ENCODE measurements around the gene RTN1.
A peak's percentile ranks its signal among the peaks of the same experiment; 100 is the strongest.

Gene RTN1

DNA sequence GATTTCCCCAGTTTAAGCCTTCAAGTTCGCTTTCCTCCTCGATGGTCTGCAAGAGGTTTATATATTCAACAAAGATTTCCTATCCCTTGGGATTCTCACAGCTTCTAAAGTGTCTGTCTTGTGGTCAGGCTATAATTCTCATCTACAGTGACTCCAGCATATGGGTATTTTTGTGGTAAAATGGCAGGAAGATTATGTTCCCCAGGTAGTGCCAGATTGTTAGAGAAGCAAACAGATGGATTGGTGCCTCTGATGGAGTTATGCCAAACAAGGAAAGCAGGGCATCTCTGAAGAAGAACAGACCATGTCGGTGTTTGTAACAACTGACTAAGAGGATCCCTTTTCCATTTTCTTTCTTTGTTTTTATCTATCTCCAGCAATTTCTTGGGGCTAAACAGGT lies 288.4 kb downstream of the RTN1 start:
- Histone ChIP-seq H3K9me2 (ENCODE audit: low read depth, low read length) (no peaks in the 10 kb centered on the region), H3F3A (ENCODE audit: insufficient read depth, low read length) (no peaks in the 10 kb centered on the region), H3K9me3 (ENCODE audit: low read length) (no peaks in the 10 kb centered on the region), H3K79me2 (ENCODE audit: insufficient read depth, low read length) (no peaks in the 10 kb centered on the region), H3K36me3 (ENCODE audit: insufficient read depth, low read length) (no peaks in the 10 kb centered on the region), H3K4me1 (ENCODE audit: insufficient read depth, low read length, severe bottlenecking) (no peaks in the 10 kb centered on the region), H3K4me3 (ENCODE audit: low read depth, low read length, poor library complexity, severe bottlenecking) (no peak overlapping the region), H4K20me1 (ENCODE audit: insufficient read depth, low read length) (no peaks in the 10 kb centered on the region), H3K27ac (ENCODE audit: low read depth, low read length, poor library complexity, severe bottlenecking) (no peak overlapping the region), H2AFZ (ENCODE audit: low read length) (no peak overlapping the region), H3K9ac (ENCODE audit: low read length) (no peak overlapping the region), H3K27me3 (ENCODE audit: insufficient read depth, low read length) (no peaks in the 10 kb centered on the region), H3K4me2 (ENCODE audit: low read length) (no peak overlapping the region)
- TF ChIP-seq, protein P1, sequence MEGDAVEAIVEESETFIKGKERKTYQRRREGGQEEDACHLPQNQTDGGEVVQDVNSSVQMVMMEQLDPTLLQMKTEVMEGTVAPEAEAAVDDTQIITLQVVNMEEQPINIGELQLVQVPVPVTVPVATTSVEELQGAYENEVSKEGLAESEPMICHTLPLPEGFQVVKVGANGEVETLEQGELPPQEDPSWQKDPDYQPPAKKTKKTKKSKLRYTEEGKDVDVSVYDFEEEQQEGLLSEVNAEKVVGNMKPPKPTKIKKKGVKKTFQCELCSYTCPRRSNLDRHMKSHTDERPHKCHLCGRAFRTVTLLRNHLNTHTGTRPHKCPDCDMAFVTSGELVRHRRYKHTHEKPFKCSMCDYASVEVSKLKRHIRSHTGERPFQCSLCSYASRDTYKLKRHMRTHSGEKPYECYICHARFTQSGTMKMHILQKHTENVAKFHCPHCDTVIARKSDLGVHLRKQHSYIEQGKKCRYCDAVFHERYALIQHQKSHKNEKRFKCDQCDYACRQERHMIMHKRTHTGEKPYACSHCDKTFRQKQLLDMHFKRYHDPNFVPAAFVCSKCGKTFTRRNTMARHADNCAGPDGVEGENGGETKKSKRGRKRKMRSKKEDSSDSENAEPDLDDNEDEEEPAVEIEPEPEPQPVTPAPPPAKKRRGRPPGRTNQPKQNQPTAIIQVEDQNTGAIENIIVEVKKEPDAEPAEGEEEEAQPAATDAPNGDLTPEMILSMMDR (IDR thresholded peaks at IDR 0.05; ENCODE audit: low read length), result no peak
- TF ChIP-seq EZH2 (IDR thresholded peaks at IDR 0.05; ENCODE audit: borderline replicate concordance, low read length), result no peak

DNA sequence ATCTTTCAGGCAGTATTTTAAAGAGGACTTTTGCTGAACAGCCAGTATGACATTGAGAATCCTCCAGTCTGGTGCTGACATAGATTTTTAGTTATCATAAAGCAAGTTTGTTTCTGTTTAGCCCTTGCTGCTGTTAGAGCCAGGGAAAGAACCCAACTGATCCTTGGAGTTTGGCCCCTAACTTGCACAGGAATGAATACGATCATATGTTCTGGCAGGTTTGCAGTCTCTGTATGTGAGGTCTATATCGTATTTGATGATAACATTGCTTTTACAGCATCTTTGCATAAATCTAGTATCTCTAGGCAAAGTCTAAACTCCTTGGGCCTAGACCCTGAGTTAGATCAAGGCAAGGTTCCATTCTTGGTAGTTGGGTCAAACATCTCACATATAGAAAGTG lies 289.7 kb downstream of the RTN1 start:
- Histone ChIP-seq H3K9me3 (ENCODE audit: low read length) (no peaks in the 10 kb centered on the region), H2AFZ (ENCODE audit: low read length) (no peak overlapping the region), H3K36me3 (ENCODE audit: insufficient read depth, low read length) (no peaks in the 10 kb centered on the region), H3F3A (ENCODE audit: insufficient read depth, low read length) (no peaks in the 10 kb centered on the region), H3K79me2 (ENCODE audit: insufficient read depth, low read length) (no peaks in the 10 kb centered on the region), H3K9me2 (ENCODE audit: low read depth, low read length) (no peaks in the 10 kb centered on the region), H3K9ac (ENCODE audit: low read length) (no peak overlapping the region), H3K27me3 (ENCODE audit: insufficient read depth, low read length) (no peaks in the 10 kb centered on the region), H3K4me3 (ENCODE audit: low read depth, low read length, poor library complexity, severe bottlenecking) (no peak overlapping the region), H3K4me2 (ENCODE audit: low read length) (no peak overlapping the region), H4K20me1 (ENCODE audit: insufficient read depth, low read length) (no peaks in the 10 kb centered on the region), H3K27ac (ENCODE audit: low read depth, low read length, poor library complexity, severe bottlenecking) (no peak overlapping the region), H3K4me1 (ENCODE audit: insufficient read depth, low read length, severe bottlenecking) (peaks cover 7% of the 10 kb centered on the region)
- TF ChIP-seq, protein P1 (IDR thresholded peaks at IDR 0.05; ENCODE audit: low read length), result no peak
- no peak for TF ChIP-seq EZH2 (IDR thresholded peaks at IDR 0.05; ENCODE audit: borderline replicate concordance, low read length)

GRCh38 chr14:59576332-59577294 lies 294.0 kb downstream of the RTN1 start, which contains the start of gene CCDC175:
Gene CCDC175 (minus strand): TSS chr14:59576812. CDS start chr14:59576775, 37 bp downstream.
- Histone ChIP-seq H3K79me2 (ENCODE audit: insufficient read depth, low read length) (no peaks in the 10 kb centered on the region), H3K27me3 (ENCODE audit: insufficient read depth, low read length) (no peaks in the 10 kb centered on the region), H3K4me1 (ENCODE audit: insufficient read depth, low read length, severe bottlenecking) (peaks cover 7% of the 10 kb centered on the region), H3K4me3 (ENCODE audit: low read depth, low read length, poor library complexity, severe bottlenecking) (peak within 1 kb of the TSS; percentile 58), H3K27ac (ENCODE audit: low read depth, low read length, poor library complexity, severe bottlenecking) (no peak within 1 kb of the TSS), H3F3A (ENCODE audit: insufficient read depth, low read length) (no peaks in the 10 kb centered on the region), H2AFZ (ENCODE audit: low read length) (no peak within 1 kb of the TSS), H3K36me3 (ENCODE audit: insufficient read depth, low read length) (no peaks in the 10 kb centered on the region), H3K9ac (ENCODE audit: low read length) (peak within 1 kb of the TSS; percentile 35; the same call in 1 of the 2 replicates), H4K20me1 (ENCODE audit: insufficient read depth, low read length) (no peaks in the 10 kb centered on the region), H3K4me2 (ENCODE audit: low read length) (peak within 1 kb of the TSS; percentile 76), H3K9me2 (ENCODE audit: low read depth, low read length) (no peaks in the 10 kb centered on the region), H3K9me3 (ENCODE audit: low read length) (no peaks in the 10 kb centered on the region)
- TF ChIP-seq EZH2 (IDR thresholded peaks at IDR 0.05; ENCODE audit: borderline replicate concordance, low read length), result no peak
- TF ChIP-seq, protein P1 (IDR thresholded peaks at IDR 0.05; ENCODE audit: low read length), result peak; percentile 92

Measured in OCI-LY1 (cell line).